ENCODE measurements around the gene OSBP2.

OSBP2 gene

GRCh38 chr22:30822216-30823014 is 127.7 kb downstream of the OSBP2 start:
- no peak for DNase-seq

DNA sequence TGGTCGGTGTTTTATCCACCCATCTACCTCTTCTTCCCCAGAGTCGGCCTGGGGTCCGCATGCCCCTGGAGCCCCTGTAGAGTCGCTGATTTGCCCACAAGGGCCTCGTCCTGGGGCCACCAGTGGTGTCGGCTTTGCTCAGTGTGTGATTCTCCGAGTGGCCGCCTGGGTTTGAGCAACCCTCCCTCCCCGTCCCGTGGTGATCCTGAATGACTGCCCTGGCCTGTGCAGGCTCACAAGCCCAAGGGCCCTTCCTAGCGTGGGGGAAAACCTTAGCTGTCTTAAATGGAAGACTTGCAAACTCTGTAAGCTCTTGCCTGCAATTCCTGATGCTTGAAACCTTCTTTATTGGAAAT is 128.3 kb downstream of the OSBP2 start:
- no peak for DNase-seq

GRCh38 chr22:30824096-30824495 is 129.4 kb downstream of the OSBP2 start:
- no peak for DNase-seq

GRCh38 chr22:30824711-30825110 is 130.0 kb downstream of the OSBP2 start:
- no peak for DNase-seq

- no peak for DNase-seq
These were observed 131.2 kb downstream of the OSBP2 start for GRCh38 chr22:30825711-30826505.

DNA sequence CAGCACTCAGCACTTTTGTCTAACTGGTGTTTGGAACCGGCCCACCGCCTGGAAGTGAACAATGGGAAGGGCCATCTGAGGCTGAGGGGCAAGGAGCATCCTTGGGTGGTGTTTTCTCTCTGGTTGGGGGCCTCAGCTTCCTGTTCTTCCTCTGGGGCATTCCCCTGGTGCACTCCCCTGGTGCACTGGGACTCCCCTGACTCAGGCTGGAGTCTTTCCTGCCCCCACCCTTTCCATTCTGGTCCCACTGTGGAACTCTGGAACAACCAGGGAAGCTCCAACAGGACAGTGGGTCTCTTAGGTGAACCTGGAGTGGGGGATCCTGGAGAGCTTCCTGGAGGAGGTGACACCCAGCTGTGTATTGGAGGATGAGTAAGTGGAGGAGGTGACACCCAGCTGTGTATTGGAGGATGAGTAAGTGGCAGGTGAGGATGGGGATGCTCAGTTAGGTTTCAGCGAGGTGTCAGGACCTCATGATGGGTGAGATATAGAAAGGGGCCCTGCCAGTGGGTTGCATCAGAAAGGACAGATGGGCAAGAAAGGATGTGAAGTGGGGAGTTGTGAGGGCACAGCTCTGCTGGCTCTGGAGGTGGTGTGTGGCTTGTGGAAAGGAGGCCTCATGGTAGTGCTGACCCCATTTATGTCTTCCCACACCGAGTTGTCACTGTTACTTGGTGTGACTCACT is 132.1 kb downstream of the OSBP2 start:
- DNase-seq = no peak

DNA sequence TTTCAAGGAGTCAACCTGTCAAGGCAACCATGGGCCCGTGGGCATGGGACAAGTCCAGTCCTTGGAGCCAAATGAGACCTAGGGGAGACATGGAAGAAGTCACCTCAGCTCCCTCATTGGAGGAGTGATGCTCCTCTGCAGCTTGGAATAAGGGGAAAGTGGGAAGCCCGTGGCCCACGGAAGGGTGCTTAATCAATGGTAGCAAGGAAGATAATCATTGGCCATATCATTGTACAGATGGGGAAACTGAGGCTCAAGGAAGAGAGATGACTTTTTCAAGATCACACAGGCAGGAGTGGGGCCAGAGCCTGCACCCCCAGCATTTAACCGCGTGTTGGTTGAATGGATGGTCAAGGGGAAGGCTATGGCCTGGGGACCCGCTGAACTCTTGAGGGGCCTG is 133.0 kb downstream of the OSBP2 start:
- DNase-seq = no peak

GRCh38 chr22:30828187-30829155 is 133.8 kb downstream of the OSBP2 start:
- no peak for DNase-seq

GRCh38 chr22:30829901-30830550 is 135.4 kb downstream of the OSBP2 start:
- no peak for DNase-seq

DNA sequence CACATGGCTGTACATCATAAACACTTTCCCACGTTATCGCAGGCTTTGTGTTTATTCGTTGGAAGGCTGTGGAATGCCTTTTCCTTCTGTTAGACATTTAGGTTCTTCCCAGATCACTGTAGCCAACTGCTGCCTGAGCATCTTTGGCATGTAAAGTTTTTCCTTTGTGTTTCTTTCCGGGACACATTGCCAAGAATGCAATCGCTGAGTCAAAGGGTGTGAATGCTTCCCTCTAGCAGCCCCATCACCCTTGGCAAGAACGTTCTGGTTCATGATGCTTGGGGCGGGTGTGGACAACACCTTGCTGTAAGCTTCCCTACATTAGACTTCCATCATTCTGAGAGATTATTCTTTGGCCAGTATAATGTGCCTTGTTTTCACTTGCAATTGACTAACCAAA is 136.2 kb downstream of the OSBP2 start:
- DNase-seq = no peak

DNA sequence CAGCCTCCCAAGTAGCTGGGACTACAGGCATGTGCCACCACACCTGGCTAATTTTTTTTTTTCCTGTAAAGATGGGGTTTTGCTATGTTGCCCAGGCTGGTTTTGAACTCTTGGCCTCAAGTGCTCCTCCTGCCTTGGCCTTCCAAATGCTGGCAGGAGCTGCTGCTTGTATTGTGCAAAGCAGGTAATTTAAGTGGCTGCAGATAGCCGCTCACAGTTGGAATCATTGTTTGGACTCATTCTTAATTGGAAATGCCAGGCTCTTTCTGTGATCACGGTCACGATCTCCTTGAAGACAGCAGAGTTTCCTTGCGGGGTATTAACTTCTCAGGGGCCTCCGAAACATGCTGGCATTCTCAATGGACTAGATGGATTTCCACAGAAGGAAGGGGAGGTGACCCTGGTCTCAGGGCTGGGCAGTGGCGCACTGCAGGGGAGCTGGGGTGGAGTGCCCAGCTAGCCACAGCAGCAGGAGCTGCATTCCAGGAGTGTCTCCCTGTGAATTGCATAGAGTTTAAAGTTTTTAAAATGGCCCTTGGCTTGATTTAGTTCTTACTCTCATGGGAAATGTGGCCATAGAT is 137.8 kb downstream of the OSBP2 start:
- DNase-seq = no peak

- no peak for DNase-seq
These were observed 138.6 kb downstream of the OSBP2 start for GRCh38 chr22:30833322-30833721.

GRCh38 chr22:30837531-30837930 is 142.9 kb downstream of the OSBP2 start:
- DNase-seq = no peak

DNA sequence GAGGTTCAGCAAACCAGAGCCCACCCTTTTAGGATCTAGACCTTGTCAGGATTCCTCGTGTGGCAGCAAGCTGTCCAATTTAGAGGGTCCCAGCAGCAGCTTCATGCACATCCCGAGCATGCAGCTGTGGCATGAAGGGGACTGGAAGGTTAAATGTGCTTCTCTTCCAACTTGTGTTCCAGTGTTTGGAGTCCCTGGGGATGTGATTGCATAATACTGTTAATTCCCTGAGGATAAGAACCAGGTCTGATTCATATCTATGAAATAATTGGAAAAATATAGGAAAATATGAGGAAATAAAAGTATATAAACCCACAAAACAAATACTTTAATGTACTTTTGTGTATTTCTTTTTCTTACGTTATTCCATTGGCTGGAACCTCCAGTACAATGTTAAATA is 143.4 kb downstream of the OSBP2 start:
- DNase-seq = no peak

DNA sequence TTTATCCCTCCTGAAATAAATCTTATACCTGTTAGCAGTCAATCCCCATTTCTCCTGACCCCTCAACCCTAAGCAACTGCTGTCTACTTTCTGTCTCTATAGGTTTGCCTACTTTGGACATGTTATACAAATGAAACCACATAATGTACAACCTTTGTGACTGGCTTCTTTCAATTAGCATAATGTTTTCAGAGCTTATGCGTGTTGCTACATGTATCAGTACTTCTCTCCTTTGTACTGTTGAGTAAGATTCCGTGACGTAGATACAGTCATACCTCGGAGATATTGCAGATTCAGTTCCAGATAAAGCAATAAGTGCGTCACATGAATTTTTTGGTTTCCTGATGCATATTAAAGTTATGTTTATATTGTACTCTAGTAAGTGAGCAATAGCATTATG is 146.6 kb downstream of the OSBP2 start:
- no peak for DNase-seq

DNA sequence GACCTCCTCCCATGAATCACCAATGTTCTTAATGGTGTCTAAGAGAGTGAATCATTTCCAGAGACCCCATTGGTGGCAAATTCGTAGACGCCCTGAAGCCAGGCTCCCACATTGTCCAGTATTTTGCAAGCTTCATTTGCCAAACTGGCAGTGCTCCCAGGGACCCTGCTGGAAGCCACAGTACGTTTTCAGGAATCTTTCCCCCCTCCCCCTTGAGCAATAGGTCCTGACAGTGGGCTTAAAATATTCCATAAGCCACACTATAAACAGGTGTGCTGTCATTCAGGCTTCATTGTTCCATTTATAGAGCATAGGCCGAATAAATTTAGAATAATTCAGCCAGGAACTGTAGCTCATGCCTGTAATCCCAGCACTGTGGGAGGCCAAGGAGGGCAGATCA is 148.6 kb downstream of the OSBP2 start:
- no peak for DNase-seq

GRCh38 chr22:30847583-30847982 is 152.9 kb downstream of the OSBP2 start:
- no peak for DNase-seq

DNA sequence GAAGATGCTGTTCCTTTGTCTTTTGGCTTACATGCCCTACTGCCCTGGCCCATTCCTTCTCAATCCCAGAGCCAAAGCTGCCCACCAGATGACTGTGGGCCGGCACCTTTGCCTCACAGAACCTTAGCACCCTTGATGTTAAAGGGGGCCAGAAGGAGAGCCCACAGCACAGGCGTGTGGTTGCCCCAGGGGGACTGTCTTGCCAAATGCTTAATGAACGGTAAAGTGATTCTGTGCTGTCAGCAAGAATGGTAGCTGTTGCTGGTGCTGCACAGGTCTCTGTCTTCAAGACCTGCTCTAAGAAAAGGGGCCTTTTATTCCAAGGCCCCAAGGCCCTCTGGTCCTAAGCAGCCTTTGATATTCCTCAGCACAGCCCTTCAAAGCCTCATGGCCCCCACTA is 160.6 kb downstream of the OSBP2 start:
- DNase-seq = no peak

DNA sequence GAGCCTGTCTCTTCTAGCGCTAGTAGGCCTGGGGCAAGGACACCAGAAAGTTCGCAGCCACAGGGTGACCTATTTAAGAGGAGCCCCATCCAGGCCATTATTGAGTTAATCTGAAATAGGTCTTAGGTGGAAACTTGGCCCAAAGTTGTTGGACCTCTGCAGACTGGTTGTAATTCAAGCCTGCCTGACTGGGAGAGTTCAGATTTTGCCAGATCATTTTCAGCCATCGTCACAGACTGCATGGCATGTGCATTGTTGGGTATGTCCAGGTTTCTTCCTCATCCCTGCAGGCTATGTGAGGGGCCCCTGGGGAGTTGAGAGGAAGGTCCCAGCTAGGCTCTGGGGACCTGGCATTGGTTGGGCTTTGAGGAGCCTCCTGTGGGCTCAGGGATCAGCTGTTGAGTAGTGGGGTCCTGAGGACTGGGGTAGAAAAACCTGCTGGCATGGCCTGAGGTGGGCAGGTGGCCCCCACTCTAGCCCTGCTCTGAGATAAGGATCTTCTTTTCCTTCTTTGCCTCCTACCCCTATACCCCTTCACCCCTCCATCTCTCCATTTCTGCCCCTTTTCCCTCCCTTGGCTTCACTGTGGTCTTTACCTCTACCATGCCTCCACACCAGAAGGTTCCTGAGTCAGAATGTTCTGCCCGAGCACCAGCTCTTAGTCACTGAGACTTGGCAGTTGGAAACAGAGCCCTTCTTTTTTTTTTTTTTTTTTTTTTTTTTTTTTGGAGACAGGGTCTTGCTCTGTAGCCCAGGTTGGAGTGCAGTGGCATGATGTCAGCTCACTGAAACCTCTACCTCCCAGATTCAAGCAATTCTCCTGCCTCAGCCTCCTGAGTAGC is 161.2 kb downstream of the OSBP2 start:
- DNase-seq = no peak

DNA sequence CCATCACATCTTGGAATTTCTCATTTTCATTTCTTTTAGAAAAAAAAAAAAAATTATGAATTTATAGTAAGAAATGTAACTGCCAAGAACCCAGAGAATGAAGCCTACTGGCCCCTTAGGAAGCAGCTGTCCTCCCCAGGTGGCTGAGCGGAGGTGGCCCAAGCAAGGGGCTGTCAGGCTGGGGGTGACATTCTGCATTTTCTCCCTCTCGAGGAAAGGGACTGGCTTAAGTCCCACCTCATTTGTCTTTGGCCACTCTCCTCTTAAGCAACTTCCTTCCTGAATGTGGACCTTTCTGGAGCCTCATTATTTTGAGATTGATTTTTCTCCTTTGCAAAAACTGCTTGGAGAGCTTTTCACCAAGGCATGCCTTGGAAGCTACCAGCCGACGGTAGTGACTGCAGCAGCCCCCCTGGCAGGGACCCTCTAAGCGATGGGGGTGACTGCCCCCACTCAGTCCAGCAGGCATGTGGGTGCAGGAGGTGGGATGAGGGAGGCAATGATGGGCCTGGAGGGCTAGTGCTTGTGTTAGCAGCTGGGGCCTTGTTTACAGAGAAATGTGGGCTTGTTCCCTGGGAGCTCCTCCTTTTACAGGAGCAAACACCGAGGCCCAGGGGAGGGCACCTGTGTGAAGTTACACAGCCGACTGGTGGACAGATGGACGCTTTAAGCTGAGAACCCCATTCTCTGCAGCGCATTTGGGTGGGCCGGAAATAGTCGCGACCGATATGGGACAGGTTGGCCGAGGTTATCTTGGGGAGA is 162.2 kb downstream of the OSBP2 start:
- DNase-seq = no peak
